Body of pancreas (tissue), 4 donors: ENCODE measurements around the gene RBMS3. TPM values are rescaled to one million over a fixed set of nuclear protein-coding genes. Genes with fewer than 3 reads are reported as not detected.

ENCODE experiments used
- ATAC-seq: fragments of 150-250 bp; one replicate; pipeline ENCODE4 v1.9.1; 2016
- DNase-seq, 4 donors: peaks; one replicate each; pipeline ENCODE4 v3.0.0-alpha.2; 2019
- H3K27ac ChIP-seq, 4 donors: fragments of 200-600 bp; sonication (generic); 1 replicate in 3 of 4; 2 replicates in 1 of 4; pipeline versions ENCODE4 v1.5.1 to v1.6.1; 2016 to 2019; ENCODE audit warnings: mild to moderate bottlenecking in 1 of 4, mixed read lengths in 1 of 4, moderate library complexity in 1 of 4
- H3K27me3 ChIP-seq, 2 donors: fragments of 200-600 bp; sonication (generic); one replicate each; pipeline ENCODE4 v1.6.0; 2016; ENCODE audit warnings: mild to moderate bottlenecking in 1 of 2
- H3K36me3 ChIP-seq, 2 donors: fragments of 200-600 bp; sonication (generic); replicated peaks in 1 of 2; 2 replicates each; pipeline ENCODE4 v1.5.1; 2016; ENCODE audit warnings: low read depth in 2 of 2; ENCODE audit not compliant: insufficient read depth in 1 of 2
- H3K4me1 ChIP-seq: fragments of 200-600 bp; sonication (generic); one replicate; pipeline ENCODE4 v1.6.0; 2016
- H3K4me3 ChIP-seq, 2 donors: fragments of 200-600 bp; sonication (generic); 1 replicate in 1 of 2; 2 replicates in 1 of 2; pipeline ENCODE4 v1.5.1; 2016 to 2019
- H3K9me3 ChIP-seq, 3 donors: fragments of 200-600 bp; sonication (generic); 1 replicate in 2 of 3; 2 replicates in 1 of 3; pipeline ENCODE4 v1.5.1; 2016
- POLR2A ChIP-seq, 3 donors: fragments of 450-650 bp; IDR thresholded peaks; one replicate each; pipeline ENCODE4 v1.6.1; 2016; ENCODE audit warnings: antibody characterized with exemption in 3 of 3, mild to moderate bottlenecking in 2 of 3
- WGBS, 2 donors: methylation state at CpG; one replicate each; pipeline ENCODE4 v1.1.5; 2017; 5-methylcytosine and 5-hydroxymethylcytosine counted together
- intact Hi-C: fragments of 100-400 bp; cut with DNase I; formaldehyde crosslinking; loops from one replicate; pipeline ENCODE4 v1.15.1; 2023
- total RNA-seq, 2 donors: library from RNA; depleted of rRNA; stranded (reverse); fragments of >200 nt; gene quantifications; one replicate each; pipeline ENCODE4 v1.1.0, GENCODE V29; 2016
- TF ChIP-seq, protein P1 (sequence below), 7 experiments: fragments of 450-650 bp in 4 of 7; fragments of 200-600 bp in 3 of 7; sonication (generic) in 3 of 7; IDR thresholded peaks; one replicate each; pipeline ENCODE4 v1.5.1; 2016 to 2019; ENCODE audit warnings: antibody characterized with exemption in 7 of 7

Gene RBMS3
- total RNA-seq, 2 donors from 2014 or later = 17.4 to 29.7 TPM

DNA sequence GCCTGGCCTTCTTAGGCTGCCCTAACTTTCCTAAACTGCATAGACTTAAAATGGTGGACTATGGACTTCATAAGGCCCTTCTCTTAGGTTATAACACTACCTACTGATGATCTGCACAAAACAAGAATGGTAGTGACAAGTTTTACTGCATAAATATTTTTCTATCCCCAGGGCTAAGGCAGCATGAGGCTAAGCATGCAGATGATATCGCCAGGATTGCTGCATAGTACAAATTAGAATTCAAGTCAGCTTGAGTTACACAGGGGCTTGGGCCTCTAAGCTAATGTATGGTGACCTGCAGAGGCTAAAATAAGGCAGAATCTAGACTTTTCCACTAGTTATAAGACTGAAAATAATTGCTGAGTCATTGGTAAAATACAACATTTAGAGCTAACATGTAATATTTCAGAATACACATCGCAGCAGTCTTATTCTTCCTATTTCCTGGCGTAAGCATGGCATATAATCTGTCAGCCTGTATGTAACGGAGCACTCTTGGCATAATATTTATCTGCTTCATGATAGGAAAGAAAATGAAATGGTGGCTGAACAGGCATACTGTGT lies 15.3 kb upstream of the RBMS3 start:
- 87 to 88% methylated on average over 4 of the region's 4 CpGs for WGBS, 2 donors
- no peak for ATAC-seq

GRCh38 chr3:29267226-29267625 lies 13.6 kb upstream of the RBMS3 start:
- DNase-seq (no peak), ATAC-seq (no peak)
- H3K27me3 ChIP-seq = no peaks in the 10 kb centered on the region
- H3K27ac ChIP-seq = no peak overlapping the region
- no peaks in the 10 kb centered on the region for H3K9me3 ChIP-seq
- H3K4me3 ChIP-seq = no peak overlapping the region
- no peaks in the 10 kb centered on the region for H3K4me1 ChIP-seq
- H3K36me3 ChIP-seq = no peaks in the 10 kb centered on the region
- WGBS, 2 donors = 76 to 82% methylated on average over 4 of the region's 4 CpGs
- TF ChIP-seq POLR2A (IDR thresholded peaks at IDR 0.05) = no peak
- TF ChIP-seq, protein P1, sequence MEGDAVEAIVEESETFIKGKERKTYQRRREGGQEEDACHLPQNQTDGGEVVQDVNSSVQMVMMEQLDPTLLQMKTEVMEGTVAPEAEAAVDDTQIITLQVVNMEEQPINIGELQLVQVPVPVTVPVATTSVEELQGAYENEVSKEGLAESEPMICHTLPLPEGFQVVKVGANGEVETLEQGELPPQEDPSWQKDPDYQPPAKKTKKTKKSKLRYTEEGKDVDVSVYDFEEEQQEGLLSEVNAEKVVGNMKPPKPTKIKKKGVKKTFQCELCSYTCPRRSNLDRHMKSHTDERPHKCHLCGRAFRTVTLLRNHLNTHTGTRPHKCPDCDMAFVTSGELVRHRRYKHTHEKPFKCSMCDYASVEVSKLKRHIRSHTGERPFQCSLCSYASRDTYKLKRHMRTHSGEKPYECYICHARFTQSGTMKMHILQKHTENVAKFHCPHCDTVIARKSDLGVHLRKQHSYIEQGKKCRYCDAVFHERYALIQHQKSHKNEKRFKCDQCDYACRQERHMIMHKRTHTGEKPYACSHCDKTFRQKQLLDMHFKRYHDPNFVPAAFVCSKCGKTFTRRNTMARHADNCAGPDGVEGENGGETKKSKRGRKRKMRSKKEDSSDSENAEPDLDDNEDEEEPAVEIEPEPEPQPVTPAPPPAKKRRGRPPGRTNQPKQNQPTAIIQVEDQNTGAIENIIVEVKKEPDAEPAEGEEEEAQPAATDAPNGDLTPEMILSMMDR (IDR thresholded peaks at IDR 0.05) = no peak
- intact Hi-C loops = no loop called here

More for the DNA sequence above, 15.3 kb upstream of the RBMS3 start:
- Histone ChIP-seq H3K4me3 (no peak overlapping the region), H3K9me3 (no peaks in the 10 kb centered on the region), H3K27me3 (no peaks in the 10 kb centered on the region), H3K27ac (no peak overlapping the region), H3K4me1 (no peaks in the 10 kb centered on the region), H3K36me3 (no peaks in the 10 kb centered on the region)
- no peak for TF ChIP-seq POLR2A (IDR thresholded peaks at IDR 0.05)
- TF ChIP-seq, protein P1 (IDR thresholded peaks at IDR 0.05) = no peak
- intact Hi-C loops = no loop called here
- no peak for DNase-seq

DNA sequence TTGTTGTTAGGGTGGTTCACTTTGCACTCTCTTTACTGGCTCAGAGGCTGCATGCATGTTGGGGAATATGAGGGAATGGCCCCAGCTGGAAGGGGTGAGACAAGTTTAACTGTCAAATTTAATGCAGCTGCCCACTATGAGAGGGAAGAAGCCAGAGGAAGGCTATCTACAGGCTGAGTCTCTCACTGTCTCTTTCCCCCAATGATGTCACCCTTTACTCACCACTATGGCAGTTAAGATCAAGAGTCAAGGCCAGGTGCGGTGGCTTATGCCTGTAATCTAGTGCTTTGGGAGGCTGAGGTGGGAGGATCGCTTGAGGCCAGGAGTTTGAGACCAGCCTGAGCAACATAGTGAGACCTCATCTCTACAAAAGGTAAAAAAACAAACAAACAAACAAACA lies 12.2 kb upstream of the RBMS3 start:
- Histone ChIP-seq H3K4me3 (no peak overlapping the region), H3K9me3 (no peaks in the 10 kb centered on the region), H3K27ac (no peak overlapping the region), H3K4me1 (no peaks in the 10 kb centered on the region), H3K27me3 (no peaks in the 10 kb centered on the region), H3K36me3 (no peaks in the 10 kb centered on the region)
- intact Hi-C loops = no loop called here
- ATAC-seq (no peak), DNase-seq (no peak)
- TF ChIP-seq, protein P1 (IDR thresholded peaks at IDR 0.05) = no peak
- no peak for TF ChIP-seq POLR2A (IDR thresholded peaks at IDR 0.05)
- 94 to 95% methylated on average over 2 of the region's 2 CpGs for WGBS, 2 donors

DNA sequence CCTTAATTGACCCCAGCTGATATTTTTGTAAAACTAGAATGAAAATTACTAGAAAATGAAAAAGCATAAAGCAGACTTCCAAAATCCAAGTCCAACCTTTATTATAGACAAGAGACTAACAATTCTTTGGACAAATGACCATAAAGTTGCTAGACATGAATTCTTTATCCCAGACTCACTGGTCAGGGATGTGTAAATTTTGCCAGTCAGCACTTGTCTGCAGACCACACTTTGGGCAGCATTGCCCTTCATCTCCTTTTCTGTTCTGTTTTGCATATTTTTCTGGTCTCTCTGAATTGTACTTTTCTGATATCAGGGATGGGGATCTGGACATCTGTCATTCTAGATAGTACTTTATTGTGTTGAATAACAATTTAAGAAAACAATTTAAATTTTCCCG lies 10.1 kb upstream of the RBMS3 start:
- Histone ChIP-seq H3K36me3 (no peaks in the 10 kb centered on the region), H3K4me3 (no peak overlapping the region), H3K27me3 (no peaks in the 10 kb centered on the region), H3K27ac (no peak overlapping the region), H3K9me3 (no peaks in the 10 kb centered on the region), H3K4me1 (no peaks in the 10 kb centered on the region)
- TF ChIP-seq, protein P1 (IDR thresholded peaks at IDR 0.05) = no peak
- TF ChIP-seq POLR2A (IDR thresholded peaks at IDR 0.05) = no peak
- intact Hi-C loops = no loop called here
- DNase-seq (no peak), ATAC-seq (no peak)
- WGBS, 2 donors = 85 to 93% methylated on average over 1 of the region's 1 CpG

- ATAC-seq = no peak
- Histone ChIP-seq H3K4me3 (no peak overlapping the region), H3K4me1 (no peaks in the 10 kb centered on the region), H3K27me3 (no peaks in the 10 kb centered on the region), H3K27ac (no peak overlapping the region), H3K36me3 (no peaks in the 10 kb centered on the region), H3K9me3 (no peaks in the 10 kb centered on the region)
- WGBS, 2 donors = 39 to 41% methylated on average over 3 of the region's 3 CpGs
- TF ChIP-seq, protein P1 (IDR thresholded peaks at IDR 0.05) = no peak
- TF ChIP-seq POLR2A (IDR thresholded peaks at IDR 0.05) = no peak
- intact Hi-C loops = no loop called here
- no peak for DNase-seq
Observed at GRCh38 chr3:29271475-29271874, 9.4 kb upstream of the RBMS3 start.
